Small intestine (tissue), 7 donors: ENCODE data around the gene FRMD4B. TPM values are rescaled to one million over a fixed set of nuclear protein-coding genes. Genes with fewer than 3 reads are reported as not detected.

Experiments
- DNase-seq, 2 donors: peaks; one replicate each; pipeline versions ENCODE4 v3.0.0 to v3.0.0-alpha.2; 2013
- FAIRE-seq: peaks from 2 replicates; lab custom pipeline; 2012; peaks lifted over from hg19 to GRCh38; lab: Jason Lieb, UNC
- H3K27ac ChIP-seq, 3 donors: one replicate each; pipeline ENCODE4 v1.5.1; 2013; ENCODE audit warnings: low read length in 2 of 3, mild to moderate bottlenecking in 2 of 3, control low read depth in 1 of 3, inconsistent platforms in 1 of 3, low read depth in 1 of 3, moderate library complexity in 1 of 3
- H3K27me3 ChIP-seq, 3 donors: one replicate each; pipeline ENCODE4 v1.6.1; 2013; ENCODE audit warnings: low read length in 3 of 3, inconsistent platforms in 1 of 3; ENCODE audit not compliant: control insufficient read depth in 3 of 3, insufficient read depth in 3 of 3
- H3K36me3 ChIP-seq, 3 donors: one replicate each; pipeline ENCODE4 v1.6.1; 2013; ENCODE audit warnings: low read length in 3 of 3, inconsistent platforms in 1 of 3, low read depth in 1 of 3, mild to moderate bottlenecking in 1 of 3, moderate library complexity in 1 of 3; ENCODE audit not compliant: control insufficient read depth in 3 of 3, insufficient read depth in 2 of 3
- H3K4me1 ChIP-seq, 3 donors: one replicate each; pipeline ENCODE4 v1.6.1; 2013; ENCODE audit warnings: low read length in 2 of 3, inconsistent platforms in 1 of 3, low read depth in 1 of 3, mild to moderate bottlenecking in 1 of 3, moderate library complexity in 1 of 3; ENCODE audit not compliant: control insufficient read depth in 3 of 3, insufficient read depth in 2 of 3
- H3K4me3 ChIP-seq, 3 donors: one replicate each; pipeline ENCODE4 v1.5.1; 2013; ENCODE audit warnings: low read length in 3 of 3, control low read depth in 1 of 3, inconsistent platforms in 1 of 3, low read depth in 1 of 3, mild to moderate bottlenecking in 1 of 3, moderate library complexity in 1 of 3
- H3K9me3 ChIP-seq, 2 donors: one replicate each; pipeline ENCODE4 v1.6.1; 2013; ENCODE audit warnings: low read depth in 1 of 2, low read length in 1 of 2; ENCODE audit not compliant: control insufficient read depth in 2 of 2, insufficient read depth in 1 of 2
- WGBS, 3 donors: extraction: QIAGEN DNeasy Blood & Tissue Kit; methylation state at CpG; one replicate each; pipeline ENCODE4 v1.1.7; 2013; 5-methylcytosine and 5-hydroxymethylcytosine counted together
- polyA plus RNA-seq, 4 donors: library from polyadenylated mRNA; stranded (reverse) in 3 of 4; unstranded in 1 of 4; fragments of 200-250 nt in 3 of 4; fragments of 120-200 nt in 1 of 4; gene quantifications; one replicate each; pipeline versions ENCODE4 v1.2.1 to v1.2.3, GENCODE V29; 2013
- donor health status: healthy with polysubstance abuse.
- donor health status: control.
- donor health status: control.
- donor health status: Bipolar disorder and iron deficiency.
- donor health status: healthy.

FRMD4B gene
- polyA plus RNA-seq, 4 donors = 5.6 to 16.3 (median 8.4) TPM

DNA sequence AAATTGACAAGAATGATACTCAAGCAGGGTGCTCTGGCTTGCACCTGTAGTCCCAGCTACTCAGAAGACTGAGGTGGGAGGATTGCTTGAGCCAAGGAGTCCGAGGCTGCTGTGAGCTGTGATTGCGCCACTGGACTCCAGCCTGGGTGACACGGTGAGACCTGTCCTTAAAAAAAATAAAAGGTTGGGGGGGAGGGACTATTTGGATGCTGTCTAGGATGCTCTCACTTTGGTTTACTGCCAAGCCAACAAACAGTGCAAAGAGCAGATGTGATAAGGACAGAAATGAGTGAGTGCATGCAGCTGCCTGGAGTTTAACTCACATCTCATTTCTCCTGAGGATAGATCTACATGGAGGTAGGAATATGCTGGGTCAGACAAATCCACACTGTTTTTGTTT lies 130.0 kb downstream of the FRMD4B start:
- Histone ChIP-seq H3K27ac (no peak overlapping the region), H3K9me3 (peaks cover 0 to 9% of the 10 kb centered on the region in 2 donors), H3K36me3 (no peaks in the 10 kb centered on the region), H3K4me3 (no peak overlapping the region), H3K4me1 (peaks cover 0 to 16% (median 0%) of the 10 kb centered on the region in 3 donors), H3K27me3 (no peaks in the 10 kb centered on the region)
- 10 to 57% (median 40%) methylated on average over 3 of the region's 3 CpGs for WGBS, 3 donors
- FAIRE-seq (no peak), DNase-seq (peak; percentile 70 to 80)

DNA sequence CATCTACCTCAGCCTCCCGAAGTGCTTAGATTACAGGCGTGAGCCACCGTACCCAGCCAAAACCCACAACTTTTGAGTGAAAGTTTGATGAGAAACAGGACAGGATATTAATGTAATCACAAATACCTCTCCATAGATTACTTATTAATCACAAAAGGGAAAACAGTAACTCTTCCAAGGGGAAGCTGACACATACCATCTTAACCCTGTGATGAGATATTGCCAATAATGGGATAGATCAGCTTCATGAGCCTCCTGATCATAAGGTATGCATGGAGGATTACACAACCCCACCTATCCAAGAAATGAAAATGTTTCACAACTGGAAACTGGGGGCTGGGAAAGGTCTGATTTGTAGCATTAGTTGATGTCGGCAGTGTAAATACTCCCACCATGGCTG lies 131.5 kb downstream of the FRMD4B start:
- DNase-seq = no peak
- no peak overlapping the region for H3K27ac ChIP-seq
- H3K36me3 ChIP-seq = no peaks in the 10 kb centered on the region
- no peaks in the 10 kb centered on the region for H3K9me3 ChIP-seq
- peaks cover 0 to 19% (median 0%) of the 10 kb centered on the region in 3 donors for H3K4me1 ChIP-seq
- no peak overlapping the region for H3K4me3 ChIP-seq
- H3K27me3 ChIP-seq = no peaks in the 10 kb centered on the region
- FAIRE-seq = no peak
- WGBS, 3 donors = 80 to 94% (median 92%) methylated on average over 4 of the region's 4 CpGs

DNA sequence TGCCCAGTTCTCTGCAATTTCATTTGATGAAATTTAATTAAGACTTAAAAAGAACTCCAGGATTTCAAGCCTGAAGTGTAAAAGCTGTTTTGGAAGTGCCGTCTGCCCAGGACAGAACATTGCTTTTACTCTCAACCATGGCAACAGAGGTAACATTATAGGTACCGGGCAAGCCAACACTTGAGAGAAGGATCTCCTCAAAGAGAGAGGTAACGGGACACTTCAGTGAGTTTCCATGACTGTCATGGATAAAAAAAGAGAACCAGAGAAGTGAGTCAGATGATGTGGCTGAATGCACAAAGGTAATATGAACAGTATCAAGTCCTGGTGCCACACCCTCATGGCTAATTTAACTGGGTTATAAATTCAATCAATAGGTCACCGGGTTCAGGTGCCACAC lies 133.3 kb downstream of the FRMD4B start:
- H3K27ac ChIP-seq = no peak overlapping the region
- DNase-seq = peak; percentile 30 to 74
- peaks cover 0 to 20% (median 0%) of the 10 kb centered on the region in 3 donors for H3K4me1 ChIP-seq
- H3K36me3 ChIP-seq = no peaks in the 10 kb centered on the region
- FAIRE-seq = no peak
- WGBS, 3 donors = 64 to 84% (median 72%) methylated on average over 4 of the region's 4 CpGs
- H3K27me3 ChIP-seq = no peaks in the 10 kb centered on the region
- no peak overlapping the region for H3K4me3 ChIP-seq
- no peaks in the 10 kb centered on the region for H3K9me3 ChIP-seq

DNA sequence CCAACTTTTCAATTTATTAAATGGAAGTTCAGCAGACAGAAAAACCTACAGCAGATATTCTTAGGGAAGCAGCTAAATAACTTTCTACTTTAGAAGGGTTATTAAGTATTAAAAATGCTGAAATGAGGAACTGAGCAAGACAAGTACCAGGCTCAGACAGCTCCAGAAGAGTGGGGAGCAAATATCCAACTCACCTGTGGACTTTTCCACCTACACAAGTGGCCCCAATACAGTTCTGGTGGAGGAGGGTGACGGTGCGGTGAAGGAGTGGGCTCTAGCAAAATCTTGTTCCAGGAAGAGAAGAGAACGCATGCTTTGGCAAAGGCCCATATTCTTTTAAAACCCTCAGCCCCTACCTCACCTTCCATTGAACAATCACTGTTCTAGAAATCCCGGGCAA lies 133.7 kb downstream of the FRMD4B start:
- 92 to 98% (median 95%) methylated on average over 4 of the region's 4 CpGs for WGBS, 3 donors

DNA sequence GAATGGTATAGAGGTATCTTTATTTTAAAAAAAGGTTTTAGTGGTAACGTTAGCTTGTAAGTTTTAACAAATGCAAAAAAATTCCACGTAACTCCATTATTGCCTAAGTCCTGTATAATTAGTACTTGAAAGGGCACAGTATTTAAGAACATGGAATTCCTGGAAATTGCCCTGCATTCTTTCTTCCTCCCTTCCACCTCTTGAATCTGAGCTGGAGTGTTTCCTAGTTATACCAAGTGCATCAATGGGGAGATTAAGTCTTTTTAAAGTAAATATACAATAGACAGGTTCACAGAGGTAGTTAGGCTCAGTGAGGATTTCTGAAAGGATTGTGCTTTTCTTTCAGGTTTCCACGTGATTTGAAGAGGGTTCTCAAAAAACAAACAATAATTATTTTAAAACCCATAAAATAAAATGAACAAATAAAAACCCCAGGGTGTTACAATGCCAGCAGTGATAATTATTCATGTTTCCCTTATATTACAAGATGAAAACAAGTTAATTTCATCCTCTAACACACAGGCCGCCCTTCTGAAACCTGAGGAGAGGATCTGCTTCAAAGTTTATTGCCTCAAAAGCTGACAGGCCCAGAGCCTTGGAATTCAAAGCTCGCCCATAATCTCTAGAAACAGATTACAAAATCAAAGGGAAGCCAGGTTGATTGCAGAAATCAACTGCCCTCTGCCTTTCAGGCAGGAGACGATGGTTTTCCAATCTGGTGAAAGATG lies 134.6 kb downstream of the FRMD4B start:
- WGBS, 3 donors = 68 to 80% (median 68%) methylated on average over 6 of the region's 6 CpGs
- no peak for FAIRE-seq

More for the DNA sequence above, 133.7 kb downstream of the FRMD4B start:
- Histone ChIP-seq H3K27me3 (no peaks in the 10 kb centered on the region), H3K4me1 (peaks cover 0 to 21% (median 0%) of the 10 kb centered on the region in 3 donors), H3K4me3 (no peak overlapping the region), H3K36me3 (no peaks in the 10 kb centered on the region), H3K27ac (no peak overlapping the region), H3K9me3 (no peaks in the 10 kb centered on the region)
- DNase-seq = no peak
- FAIRE-seq = no peak

DNA sequence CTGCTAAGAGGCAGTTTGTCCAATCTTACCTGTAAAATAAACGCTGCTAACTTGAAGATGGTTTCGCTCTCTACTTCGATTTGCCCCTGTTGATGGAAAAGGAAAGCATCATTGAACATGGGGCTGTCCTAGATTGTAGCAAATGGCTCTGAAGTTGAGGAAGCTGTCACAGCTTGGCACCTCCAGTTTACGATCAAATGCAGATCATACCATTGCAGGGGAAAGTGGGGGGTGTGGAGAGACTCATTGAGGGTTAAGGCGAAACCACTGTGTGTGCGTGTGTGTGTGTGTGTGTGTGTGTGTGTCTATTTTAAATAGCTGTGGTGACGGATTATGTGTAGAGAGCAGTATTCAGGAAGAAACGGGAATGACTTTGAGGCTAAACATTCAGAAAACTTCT lies 135.9 kb downstream of the FRMD4B start:
- H3K27ac ChIP-seq = peak overlapping the region in 1 of 3 donors; percentile 83
- no peaks in the 10 kb centered on the region for H3K9me3 ChIP-seq
- peak overlapping the region in 1 of 3 donors; percentile 43 for H3K4me3 ChIP-seq
- peak; percentile 54 to 90 for DNase-seq
- no peak for FAIRE-seq
- no peaks in the 10 kb centered on the region for H3K27me3 ChIP-seq
- WGBS, 3 donors = 50 to 70% (median 64%) methylated on average over 8 of the region's 8 CpGs
- peaks cover 0 to 2% (median 0%) of the 10 kb centered on the region in 3 donors for H3K36me3 ChIP-seq
- H3K4me1 ChIP-seq = peaks cover 0 to 23% (median 0%) of the 10 kb centered on the region in 3 donors

More for the DNA sequence above, 134.6 kb downstream of the FRMD4B start:
- Histone ChIP-seq H3K36me3 (peaks cover 0 to 2% (median 0%) of the 10 kb centered on the region in 3 donors), H3K27ac (no peak overlapping the region), H3K4me1 (peaks cover 0 to 25% (median 0%) of the 10 kb centered on the region in 3 donors), H3K27me3 (no peaks in the 10 kb centered on the region), H3K9me3 (no peaks in the 10 kb centered on the region), H3K4me3 (no peak overlapping the region)
- peak in 1 of 2 donors; percentile 37 for DNase-seq

DNA sequence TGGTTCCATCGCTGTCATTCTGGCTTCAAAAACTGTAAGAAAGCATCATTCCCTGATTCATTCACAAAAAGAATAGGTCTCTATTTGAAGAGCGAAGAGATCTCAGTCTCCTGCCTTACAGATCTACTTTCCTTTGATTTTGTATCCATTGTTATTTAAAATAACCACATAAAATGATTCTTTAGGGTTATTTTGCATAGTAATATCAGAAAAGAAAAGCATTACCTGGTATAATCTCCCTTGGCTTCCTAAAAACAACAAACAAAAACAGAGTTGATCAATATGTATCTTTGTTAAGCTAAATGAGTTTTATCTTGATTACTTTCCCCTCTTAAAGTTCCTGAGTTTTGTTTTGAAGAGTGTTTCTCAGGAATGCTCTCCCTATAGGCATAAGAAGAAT lies 136.9 kb downstream of the FRMD4B start:
- FAIRE-seq (no peak), DNase-seq (no peak)
- Histone ChIP-seq H3K9me3 (no peaks in the 10 kb centered on the region), H3K4me1 (peaks cover 0 to 23% (median 0%) of the 10 kb centered on the region in 3 donors), H3K27me3 (no peaks in the 10 kb centered on the region), H3K27ac (peak overlapping the region in 1 of 3 donors; percentile 83), H3K4me3 (peak overlapping the region in 1 of 3 donors; percentile 1), H3K36me3 (peaks cover 0 to 2% (median 0%) of the 10 kb centered on the region in 3 donors)
- 85 to 93% (median 92%) methylated on average over 2 of the region's 2 CpGs for WGBS, 3 donors

DNA sequence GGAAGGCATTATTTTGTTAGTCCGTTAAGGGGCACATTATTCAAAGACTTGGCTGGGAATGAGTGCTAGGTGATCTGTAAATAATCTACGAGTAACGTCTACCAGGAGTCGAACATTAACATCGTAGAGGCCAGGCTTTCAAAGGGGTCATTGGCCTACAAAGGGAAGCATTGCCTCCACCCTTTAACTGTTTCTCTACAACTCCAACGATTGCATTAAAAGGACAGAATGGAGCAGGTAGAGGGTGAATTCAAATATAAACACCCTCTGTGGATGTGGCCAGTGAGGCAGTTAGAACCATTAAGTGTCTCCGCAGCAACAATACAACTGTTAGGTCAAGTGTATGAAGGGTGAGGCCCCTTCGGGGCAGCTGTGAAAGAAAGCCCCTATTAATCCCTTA lies 137.5 kb downstream of the FRMD4B start:
- 51 to 58% (median 57%) methylated on average over 8 of the region's 8 CpGs for WGBS, 3 donors
- DNase-seq = peak in 1 of 2 donors; percentile 82
- H3K4me3 ChIP-seq = peak overlapping the region in 1 of 3 donors; percentile 1
- H3K27ac ChIP-seq = peak overlapping the region in 1 of 3 donors; percentile 83
- no peaks in the 10 kb centered on the region for H3K27me3 ChIP-seq
- no peaks in the 10 kb centered on the region for H3K9me3 ChIP-seq
- H3K36me3 ChIP-seq = peaks cover 0 to 2% (median 0%) of the 10 kb centered on the region in 3 donors
- peaks cover 0 to 27% (median 0%) of the 10 kb centered on the region in 3 donors for H3K4me1 ChIP-seq
- no peak for FAIRE-seq
